Measurements from ENCODE around the gene PTPRG.

The PTPRG gene

DNA sequence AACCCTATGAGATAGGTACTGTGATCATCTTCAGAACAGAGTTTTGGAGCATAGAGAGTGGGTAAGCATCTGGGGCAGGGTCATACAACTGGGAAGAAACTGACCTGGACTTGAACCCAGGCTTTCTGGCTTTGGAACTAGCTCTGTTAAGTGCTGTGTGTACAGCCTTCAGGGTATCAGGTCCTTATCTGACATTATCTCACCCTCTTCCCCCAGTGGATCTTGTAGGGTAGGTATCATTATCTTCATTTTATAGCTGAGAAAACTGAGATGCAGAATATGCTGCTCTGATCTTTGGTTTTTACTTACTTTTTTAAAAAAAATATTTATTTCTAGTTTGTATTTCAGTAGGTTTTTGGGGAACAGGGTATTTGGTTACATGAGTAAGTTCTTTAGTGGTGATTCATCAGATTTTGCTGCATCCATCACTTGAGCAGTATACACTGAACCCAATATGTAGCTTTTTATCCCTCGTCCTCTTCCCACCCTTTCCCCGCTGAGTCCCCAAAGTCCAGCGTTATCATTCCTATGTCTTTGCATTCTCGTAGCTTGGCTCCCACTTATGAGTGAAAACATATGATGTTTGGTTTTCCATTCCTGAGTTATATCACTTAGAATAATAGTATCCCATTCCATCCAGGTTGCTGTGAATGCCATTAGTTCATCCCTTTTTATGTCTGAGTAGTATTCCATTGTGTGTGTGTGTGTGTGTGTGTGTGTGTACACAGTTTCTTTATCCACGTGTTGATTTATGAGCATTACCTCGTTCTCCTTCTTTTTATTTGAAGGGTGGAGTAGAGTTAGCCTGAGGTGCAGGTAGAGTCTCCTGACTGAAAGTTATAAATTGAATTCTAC is 271.2 kb downstream of the PTPRG start:
- DNase-seq: no peak

DNA sequence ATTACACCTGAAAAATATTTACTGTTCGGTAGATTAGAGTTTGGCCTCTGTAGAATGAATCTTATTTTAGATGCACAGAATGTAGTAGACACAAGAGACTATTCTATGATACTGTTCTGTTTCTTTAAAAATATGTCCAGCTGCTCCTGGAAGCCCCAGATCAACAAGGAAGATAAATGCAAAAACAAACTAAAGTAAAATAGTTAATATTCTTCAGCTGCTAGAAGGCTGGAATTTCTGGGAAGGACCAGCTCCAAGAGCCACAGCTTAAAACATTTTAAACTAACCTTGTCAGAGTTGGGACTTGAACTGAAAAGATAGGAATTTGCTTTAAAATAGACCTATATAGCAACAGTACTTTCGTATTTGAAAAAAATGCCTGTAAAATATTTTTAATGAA is 277.9 kb downstream of the PTPRG start:
- no peak for DNase-seq

DNA sequence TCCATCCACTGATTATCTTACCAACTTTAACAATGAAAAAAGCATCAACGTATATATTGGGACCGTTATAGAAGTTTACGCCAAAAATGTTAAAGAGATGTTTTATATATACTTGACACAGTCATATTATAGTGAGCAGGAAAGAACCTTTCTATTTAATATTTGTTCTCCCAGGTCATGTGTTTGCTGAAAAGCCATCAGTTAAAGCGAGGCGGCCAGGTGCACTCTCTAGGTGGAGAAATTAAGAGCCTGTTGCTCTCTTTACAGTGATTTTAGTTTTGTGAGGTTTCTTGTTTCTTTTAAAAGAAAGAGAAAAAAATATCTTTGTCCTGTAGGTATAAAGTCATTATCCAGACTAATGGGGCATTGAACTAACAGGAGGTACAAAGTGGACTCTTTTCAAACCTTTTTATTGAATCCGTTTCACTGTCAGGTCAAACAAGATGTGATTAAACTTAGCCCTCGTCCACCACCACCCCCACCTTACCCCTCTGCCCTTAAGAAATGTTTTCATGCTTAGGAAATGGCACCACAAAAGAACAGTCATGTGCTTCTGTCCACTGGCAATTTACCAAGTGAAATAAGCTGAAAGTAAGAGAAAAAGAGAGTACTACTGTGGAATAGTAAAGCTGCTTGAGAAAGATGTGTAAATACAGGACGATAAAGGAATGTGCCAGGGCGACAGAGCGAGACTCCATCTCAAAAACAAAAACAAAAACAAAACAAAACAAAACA is 279.9 kb downstream of the PTPRG start:
- no peak for DNase-seq

DNA sequence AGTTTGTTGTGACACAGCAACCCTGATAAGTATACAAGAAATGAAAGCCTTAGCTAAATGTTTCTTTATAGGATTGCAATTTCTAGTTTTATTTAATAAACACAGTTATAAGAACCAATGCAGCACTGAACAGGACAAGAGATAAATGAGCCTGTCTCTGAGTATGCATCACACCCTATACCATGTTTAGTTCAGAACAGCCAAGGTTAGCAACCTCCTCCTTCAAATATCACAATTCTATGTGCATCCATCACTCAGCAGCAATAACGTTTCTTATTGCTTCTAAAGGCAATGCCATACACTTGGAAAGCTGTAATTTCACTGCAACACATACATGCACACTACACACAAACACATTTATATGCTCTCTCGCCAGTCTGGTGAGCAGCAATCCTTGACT is 280.6 kb downstream of the PTPRG start:
- DNase-seq: no peak

DNA sequence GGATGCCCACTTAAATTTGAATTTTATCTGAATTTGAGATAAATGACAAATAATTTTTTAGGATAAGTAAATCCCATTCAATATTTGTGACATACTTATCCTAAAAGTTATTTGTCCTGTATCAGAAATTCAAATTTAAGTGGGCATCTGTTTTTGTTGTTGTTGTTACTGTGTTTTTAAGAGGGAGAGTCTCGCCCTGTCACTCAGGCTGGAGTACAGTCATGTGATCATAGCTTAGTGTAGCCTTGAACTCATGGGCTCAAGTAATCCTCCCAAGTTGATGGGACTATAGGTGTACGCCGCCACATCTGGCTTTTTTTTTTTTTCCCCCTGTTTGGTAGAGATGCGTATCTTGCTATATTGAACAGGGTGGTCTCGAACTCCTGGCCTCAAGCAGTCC is 283.0 kb downstream of the PTPRG start:
- no peak for DNase-seq

DNA sequence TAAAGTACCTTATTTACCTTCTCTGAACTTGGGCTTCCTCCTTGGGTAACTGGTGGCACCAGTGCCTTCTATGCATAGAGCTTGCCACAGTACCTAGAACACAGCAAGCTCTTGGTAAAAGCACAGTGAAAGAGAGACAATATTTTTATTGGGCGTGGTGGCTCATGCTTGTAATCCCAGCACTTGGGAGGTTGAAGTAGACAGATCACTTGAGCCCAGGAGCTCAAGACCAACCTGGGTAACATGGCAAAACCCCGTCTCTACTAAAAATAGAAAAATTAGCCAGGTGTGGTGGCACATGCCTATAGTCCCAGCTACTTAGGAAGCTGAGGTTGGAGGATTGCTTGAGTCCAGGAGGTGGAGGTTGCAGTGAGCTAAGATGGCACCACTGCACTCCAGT is 285.1 kb downstream of the PTPRG start:
- no peak for DNase-seq

DNA sequence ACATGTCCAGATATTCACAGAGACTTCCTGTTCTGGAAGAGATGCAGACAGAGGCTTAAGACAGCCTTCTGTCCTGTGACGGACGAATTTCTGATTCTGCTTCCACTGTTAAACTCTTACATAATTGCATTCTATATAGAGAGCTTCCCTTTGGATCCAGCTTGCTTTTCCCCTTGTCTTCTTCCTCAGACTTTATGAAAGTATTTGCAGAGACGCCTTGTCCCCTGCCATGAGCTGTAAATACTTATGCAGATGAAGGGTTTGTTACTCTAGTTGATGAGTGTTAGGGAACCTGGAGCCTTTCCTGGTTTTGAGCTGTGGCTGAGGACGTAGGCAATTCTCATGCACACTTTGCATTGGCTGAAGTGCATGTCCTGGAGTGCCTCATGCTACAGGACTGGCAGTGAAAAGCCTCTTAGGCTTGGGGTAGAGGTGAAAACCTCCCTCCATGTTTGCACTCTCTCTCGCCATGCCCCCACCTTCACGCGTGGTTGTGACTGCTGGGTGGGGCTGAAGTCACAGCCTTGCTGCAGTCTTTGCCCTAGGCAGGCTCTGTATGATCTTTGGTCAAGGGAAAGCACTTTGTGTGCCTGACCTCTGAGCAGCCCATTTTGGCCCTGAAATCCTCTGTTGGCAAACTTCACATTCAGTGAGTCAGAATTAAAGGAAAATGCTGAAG is 286.6 kb downstream of the PTPRG start:
- DNase-seq: no peak

DNA sequence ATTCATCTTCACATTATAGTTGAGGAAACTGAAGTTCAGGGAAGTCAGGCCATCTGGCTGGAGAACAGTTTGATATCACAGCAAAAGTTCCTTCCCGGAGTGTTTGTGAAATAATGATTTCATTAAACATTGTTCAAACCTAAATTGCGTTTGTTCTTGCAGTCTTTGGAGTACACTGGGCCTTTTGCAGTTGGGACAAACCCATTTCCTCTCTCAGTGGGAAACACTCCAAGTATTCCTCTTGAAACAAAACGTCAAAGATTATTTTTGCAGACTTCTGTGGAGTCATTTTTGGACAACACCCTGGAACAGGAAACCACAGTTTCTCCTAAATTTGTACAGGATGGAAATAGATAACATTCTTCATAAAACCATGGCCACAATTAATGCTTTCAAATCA is 287.5 kb downstream of the PTPRG start:
- no peak for DNase-seq

DNA sequence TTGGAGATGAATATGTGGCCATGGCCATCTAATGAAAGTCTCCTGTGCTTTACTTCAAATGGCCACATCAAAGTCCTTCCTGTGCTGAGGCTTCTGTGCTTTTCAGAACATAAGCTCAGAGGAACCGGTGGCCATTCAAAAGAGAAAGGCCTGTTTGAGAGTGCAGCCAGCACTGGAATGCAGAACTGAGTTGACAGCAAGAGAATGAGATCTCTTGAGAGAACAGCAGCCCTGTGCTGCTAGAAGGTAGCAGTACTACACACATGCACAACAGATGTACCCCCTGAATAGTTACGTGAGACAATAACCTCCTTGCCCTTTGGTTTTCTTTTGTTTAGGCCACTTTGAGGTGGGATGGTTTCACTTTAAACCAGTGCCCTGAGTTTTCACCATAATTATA is 292.5 kb downstream of the PTPRG start:
- DNase-seq: no peak

DNA sequence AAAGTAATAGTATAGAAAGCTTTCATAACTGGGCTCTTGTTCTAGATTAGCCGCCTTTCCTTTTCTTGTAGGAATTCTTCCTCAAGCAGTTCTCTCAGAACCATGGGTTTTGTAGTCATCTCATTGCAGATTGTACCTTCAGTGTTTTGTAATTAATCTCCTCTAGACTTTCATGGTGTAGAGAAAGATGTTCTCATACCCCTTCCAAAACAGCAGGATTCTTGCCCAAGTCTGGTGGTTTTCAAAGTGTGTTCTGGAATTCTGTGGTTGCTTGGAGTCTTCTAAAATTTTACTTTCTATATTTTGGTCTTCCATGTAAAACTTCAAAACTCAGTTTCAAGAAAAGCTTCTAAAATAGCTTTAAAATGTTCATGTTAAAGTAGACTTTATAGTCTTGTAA is 293.8 kb downstream of the PTPRG start:
- DNase-seq: no peak

DNA sequence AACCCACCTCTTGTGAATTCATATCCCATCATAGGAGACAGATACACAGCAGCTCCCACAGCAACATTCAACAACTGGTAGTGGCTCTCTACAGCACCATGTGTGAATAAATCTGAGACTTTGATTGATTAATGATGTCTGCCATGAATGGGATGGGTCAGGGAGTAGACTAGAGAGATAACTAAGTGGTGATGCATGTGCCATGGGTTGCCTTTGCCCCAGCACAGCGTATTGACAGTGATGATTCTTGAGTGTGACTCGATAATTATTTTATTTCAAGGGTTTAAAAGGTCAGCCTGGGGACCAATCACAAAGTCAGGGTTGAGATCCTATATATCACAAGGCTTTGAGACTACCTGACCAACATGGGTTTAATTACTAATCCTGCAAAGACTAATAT is 295.9 kb downstream of the PTPRG start:
- DNase-seq: no peak

DNA sequence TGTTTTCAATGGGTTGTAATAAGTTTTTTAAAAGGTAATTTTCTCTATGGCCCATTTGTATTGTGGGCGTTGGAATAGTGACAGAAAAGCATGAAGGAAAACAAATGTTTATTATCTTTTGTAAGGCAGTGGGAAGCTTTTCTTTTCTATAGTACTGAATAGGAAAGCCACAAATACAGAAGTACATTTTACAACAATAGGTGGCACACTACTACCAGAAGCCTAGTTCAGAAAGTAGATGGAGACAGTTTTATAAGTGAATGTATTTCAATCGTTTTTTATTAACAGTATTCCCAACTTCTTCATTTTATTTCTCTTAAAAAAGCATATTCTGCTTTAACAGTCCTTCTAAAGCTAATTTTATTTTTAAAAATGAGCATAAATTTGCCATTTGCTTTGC is 296.7 kb downstream of the PTPRG start:
- no peak for DNase-seq

DNA sequence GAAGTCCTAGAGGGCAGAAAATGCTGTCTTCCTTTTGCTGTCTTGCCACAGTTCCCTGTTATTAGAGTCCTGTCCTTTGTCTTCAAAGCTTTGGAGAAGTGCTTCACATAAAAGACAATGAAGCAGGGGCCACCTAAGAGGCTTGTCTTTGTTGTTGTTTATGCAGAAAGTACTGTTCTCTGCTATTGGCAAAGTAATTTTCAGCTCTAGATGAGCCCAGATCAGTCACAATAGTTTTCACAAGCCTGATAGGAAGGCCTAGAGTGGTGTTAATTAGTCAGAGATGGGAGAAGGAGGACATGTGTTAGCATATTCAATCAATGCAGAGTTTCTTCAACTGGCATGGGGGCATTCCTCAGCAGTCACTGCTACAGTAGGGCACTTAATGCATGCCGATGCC is 300.0 kb downstream of the PTPRG start:
- no peak for DNase-seq

DNA sequence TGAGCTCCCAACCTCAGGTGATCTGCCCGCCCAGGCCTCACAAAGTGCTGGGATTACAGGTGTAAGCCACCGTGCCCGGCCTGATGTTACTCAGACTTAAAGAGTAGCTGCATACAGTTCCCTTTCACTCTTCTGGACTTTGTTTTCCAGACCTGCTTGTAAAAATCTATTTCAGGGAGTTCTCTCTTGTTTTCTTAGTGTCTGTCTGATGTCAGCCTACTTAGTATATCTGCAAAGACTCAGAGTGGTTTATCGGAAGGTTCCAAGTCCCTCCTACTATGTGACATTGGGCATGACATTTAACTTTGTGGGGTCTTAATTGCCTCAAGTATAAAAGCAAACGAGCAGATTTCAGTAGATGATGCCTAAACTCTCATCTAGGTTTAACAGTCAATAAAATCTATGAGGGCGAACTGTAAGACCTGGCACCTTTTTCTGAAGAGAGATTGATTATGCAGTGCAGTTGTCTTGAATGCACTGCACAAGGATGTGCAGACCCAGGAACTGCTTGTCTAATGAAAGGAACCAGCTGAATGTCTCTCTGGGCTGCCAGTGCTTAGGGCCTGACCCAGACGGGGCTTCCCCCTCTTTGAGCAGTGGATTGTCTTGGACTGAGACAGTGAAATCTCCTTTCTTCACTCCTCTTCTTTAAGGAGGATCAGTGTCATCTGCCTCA is 301.4 kb downstream of the PTPRG start:
- no peak for DNase-seq

DNA sequence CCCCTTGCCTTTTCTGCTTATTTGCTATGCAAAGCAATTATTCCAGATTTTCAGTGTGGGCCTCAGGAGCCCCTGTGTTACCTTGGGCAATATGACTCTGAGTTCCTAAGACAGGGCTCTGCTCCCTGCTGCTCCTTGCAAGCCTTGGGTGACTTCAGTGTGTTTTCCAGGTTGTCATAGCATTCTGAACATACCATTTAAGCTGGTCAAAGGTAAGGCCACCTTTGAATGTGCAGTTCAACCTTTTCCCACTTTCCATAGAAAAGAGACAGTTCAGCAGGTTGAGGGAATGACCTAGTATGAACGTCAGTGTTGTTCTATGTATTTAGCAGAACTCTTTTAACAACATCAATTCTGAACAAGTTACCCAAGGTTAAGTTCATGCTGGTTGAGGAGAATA is 302.2 kb downstream of the PTPRG start:
- no peak for DNase-seq

DNA sequence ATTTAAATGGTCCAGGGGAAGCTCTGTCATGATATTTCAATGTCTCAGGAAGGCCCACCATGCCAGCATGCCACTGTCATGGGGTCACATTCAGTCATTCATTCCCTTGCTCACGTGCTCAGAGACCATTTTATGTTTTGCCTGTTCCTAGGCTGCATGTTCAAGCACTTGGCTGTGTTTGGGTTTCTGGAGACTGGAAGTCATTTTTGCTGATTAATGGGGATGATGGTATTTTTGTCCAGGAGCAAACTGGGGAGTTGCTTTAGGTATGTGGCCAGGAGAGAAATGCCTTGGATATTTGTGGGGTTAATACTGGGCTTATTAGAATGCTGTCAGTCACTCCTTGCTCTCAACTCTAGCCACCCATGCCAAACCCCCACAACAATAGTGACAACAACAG is 303.5 kb downstream of the PTPRG start:
- no peak for DNase-seq

DNA sequence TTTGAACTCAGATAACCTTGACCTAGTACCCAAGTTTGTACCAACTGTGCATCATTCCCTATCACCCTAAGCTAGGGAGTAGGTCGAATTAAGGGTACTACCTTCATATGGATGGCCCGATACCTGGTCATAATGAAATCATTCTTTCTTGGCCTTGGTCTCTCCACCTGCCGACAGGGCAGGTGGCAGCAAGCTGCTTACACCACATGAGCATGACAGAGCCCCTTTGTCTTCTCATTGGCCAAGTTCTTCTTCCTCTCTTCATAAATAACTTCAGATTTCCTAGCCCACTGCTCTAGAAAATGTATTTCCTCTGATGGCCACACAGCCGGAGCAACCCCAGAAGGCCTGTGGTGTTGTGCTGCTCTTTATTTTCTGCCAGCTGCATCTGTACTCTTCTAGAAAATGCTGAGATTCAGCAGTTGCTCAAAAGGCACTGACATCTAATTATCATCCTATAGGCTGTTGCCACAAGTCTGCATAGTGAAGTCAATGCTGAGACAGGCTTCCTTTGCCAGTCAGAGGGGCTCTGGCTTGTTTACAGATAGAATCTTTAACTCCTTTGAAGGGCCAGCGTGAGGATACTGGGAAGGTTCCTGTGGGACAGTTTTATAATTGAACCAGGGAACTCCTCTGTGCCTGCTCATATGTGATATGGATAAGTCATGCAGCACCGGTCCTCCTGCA is 304.2 kb downstream of the PTPRG start:
- no peak for DNase-seq

DNA sequence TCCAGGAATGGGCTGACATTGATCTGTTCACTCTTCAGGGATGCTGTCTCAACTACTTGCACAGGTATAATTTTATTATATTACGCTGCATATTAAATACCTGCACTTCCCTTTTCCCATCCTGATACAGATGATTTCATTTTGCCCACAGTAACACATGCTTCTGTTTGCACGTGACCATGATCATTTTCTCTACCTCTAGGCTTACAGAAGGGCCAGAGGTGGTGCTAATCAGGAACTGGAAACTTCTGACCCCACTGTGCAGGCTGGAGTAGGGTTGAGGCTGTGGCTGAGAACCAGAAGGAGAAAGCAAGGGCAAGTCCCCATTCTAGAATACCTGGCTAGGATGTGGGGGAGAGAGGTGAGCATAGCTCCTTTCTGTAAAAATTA is 304.8 kb downstream of the PTPRG start:
- no peak for DNase-seq

DNA sequence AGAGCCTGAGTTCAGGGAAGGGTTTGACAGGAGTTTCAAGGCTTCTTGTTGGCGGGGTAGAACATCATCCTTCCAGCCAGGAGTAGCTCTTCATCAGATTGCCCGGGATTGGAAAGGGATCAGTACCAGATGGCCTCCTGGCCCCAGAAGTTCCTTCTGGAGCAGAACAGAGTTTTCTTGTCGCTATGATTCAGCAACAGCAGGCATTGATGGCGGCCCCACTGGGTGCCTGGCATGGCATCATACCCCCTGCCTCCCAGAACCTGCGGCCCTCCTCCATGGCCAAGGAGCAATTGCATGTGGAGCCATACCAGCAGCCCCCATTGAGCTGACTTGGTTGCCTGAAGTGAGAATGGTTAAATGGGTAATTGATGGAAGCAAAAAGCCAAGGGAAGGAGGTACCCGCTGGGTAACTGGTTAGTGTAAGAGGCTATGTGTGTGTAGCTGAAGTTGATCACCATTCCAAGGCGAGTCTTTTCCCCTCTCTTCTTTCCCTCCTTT is 305.6 kb downstream of the PTPRG start:
- DNase-seq: no peak

DNA sequence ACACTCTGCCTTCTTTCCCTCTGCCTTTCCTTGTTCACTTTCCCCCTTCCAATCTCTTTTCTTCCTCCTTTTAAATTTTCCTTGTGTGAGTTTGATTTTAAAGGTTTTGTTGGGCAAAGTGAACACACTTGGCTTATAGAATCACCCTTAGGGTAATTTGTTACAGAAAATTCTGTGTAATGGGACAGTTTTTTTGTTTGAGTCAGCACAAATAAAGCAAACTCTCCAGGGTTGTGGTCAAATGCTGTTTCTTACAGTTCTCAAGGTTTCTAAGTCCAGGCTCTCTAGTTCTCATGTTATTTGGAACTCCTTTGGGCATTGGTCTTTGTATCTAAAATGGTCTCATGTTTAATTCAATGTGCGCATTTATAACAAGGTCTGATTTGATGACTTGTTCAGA is 307.1 kb downstream of the PTPRG start:
- no peak for DNase-seq

DNA sequence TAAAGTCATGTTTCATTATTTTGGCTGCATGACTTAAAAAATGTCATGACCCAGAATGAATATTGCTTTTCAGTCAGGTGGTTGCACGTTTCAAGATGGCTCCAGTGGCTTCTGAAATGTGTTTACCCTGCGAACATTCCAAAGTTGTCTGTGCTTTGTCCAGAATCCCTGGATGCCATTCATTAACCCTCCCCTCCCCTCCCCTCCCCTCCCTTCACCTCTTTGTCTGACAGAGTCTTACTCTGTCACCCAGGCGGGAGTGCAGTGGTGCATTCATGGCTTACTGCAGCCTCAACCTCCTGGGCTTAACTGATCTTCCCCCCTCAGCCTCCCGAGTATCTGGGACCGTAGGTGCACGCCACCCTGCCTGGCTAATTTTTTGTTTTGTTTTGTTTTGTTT is 308.0 kb downstream of the PTPRG start:
- DNase-seq: no peak

DNA sequence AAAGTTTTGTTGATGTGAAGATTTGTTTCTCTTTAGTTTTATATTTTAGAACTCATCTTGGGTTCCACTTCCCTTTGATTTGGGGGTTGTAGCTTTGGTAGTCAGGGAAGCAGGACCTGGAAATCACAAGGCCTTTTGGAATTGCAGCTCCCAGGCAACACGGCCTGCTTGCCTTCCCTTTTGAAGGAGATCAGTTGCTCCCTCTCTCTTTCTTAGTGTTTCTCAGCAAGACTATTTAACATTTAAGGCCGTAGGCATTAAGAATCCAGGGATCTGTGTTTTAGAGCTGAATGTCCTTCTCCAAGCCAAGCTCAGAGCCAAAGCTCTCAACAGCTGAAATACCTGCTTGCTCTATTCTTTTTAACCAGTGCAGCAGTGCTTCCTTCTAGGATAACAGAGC is 310.3 kb downstream of the PTPRG start:
- DNase-seq: no peak

Data from 8988T (cell line).